NCI-H460 (cell line): ENCODE data around the gene KDM5C. TPM values are rescaled to one million over a fixed set of nuclear protein-coding genes. Genes with fewer than 3 reads are reported as not detected.
"Not testable (repeated sequence)": the region's sequence is repeated elsewhere in the genome, so short reads cannot be mapped to it uniquely, and the experiment has no call there.

ENCODE experiments used
- DNase-seq: peaks from one replicate; pipeline ENCODE4 v3.0.0-alpha.2; 2016; ENCODE audit warnings: low read depth; ENCODE audit errors: extremely low read depth
- small RNA-seq, 2 experiments: library from RNA; depleted of rRNA; stranded (forward); fragments of <200 nt; gene quantifications; one replicate each; pipeline ENCODE3, GENCODE V24; 2014
- total RNA-seq: library from RNA; depleted of rRNA; stranded (reverse); fragments of >200 nt; shearing (Covaris generic); gene quantifications from 2 replicates; pipeline ENCODE4 v1.2.3, GENCODE V29; 2014; rRNA removed

Gene KDM5C
- total RNA-seq, 1 experiment from 2014 or later = 65.5 TPM

GRCh38 chrX:53196678-53197077 lies 28.3 kb downstream of the KDM5C start:
- no peak for DNase-seq

GRCh38 chrX:53195401-53195800 lies 29.6 kb downstream of the KDM5C start:
- no peak for DNase-seq

- no peak for DNase-seq
Measured at GRCh38 chrX:53194308-53194707, 30.7 kb downstream of the KDM5C start.

GRCh38 chrX:53193093-53193492 lies 31.9 kb downstream of the KDM5C start:
- no peak for DNase-seq

GRCh38 chrX:53190363-53190960 lies 34.5 kb downstream of the KDM5C start:
- DNase-seq = no peak

GRCh38 chrX:53188763-53189162 lies 36.2 kb downstream of the KDM5C start:
- no peak for DNase-seq

- no peak for DNase-seq
Measured at GRCh38 chrX:53186351-53186750, 38.7 kb downstream of the KDM5C start.

- DNase-seq = no peak
Measured at GRCh38 chrX:53184836-53185235, 40.2 kb downstream of the KDM5C start.

- DNase-seq = no peak
Measured at GRCh38 chrX:53171356-53171755, 53.7 kb downstream of the KDM5C start.

GRCh38 chrX:53166103-53166502 lies 58.9 kb downstream of the KDM5C start:
- no peak for DNase-seq

- DNase-seq = not testable (repeated sequence)
Measured at GRCh38 chrX:53164566-53164965, 60.4 kb downstream of the KDM5C start.

- DNase-seq = no peak
Measured at GRCh38 chrX:53163436-53163835, 61.6 kb downstream of the KDM5C start.

GRCh38 chrX:53160297-53160983 lies 64.6 kb downstream of the KDM5C start:
- no peak for DNase-seq

GRCh38 chrX:53159184-53159583 lies 65.8 kb downstream of the KDM5C start:
- DNase-seq = no peak

GRCh38 chrX:53156207-53156596 lies 68.8 kb downstream of the KDM5C start:
- DNase-seq = no peak

GRCh38 chrX:53155512-53156206 lies 69.3 kb downstream of the KDM5C start:
- DNase-seq = no peak

- no peak for DNase-seq
Measured at GRCh38 chrX:53153581-53153980, 71.4 kb downstream of the KDM5C start.

Small RNA genes within 50 kb of the gene (small RNA-seq; reads per million reads assigned to genes)
- gene AL139396.1 = 0 reads per million in 2 experiments
- 0 to 0.06 reads per million in 2 experiments for gene MIR6894
- gene MIR6895 = 0 to 0.06 reads per million in 2 experiments

Other genes starting within 250 kb of the KDM5C start
- 0.46 and 1.2 TPM in 2 replicates for gene GPR173, start 176.4 kb downstream of the KDM5C start, total RNA-seq
- gene TSPYL2, start 142.8 kb downstream of the KDM5C start, total RNA-seq = 9.9 and 10.4 TPM in 2 replicates
- 6.4 and 8.0 TPM in 2 replicates for gene KANTR, start 131.1 kb downstream of the KDM5C start, total RNA-seq
- gene IQSEC2, start 56.4 kb upstream of the KDM5C start, total RNA-seq = 15.6 and 18.9 TPM in 2 replicates
- gene SMC1A, start 197.4 kb upstream of the KDM5C start, total RNA-seq = 46.4 and 47.8 TPM in 2 replicates
- gene RIBC1, start 197.7 kb upstream of the KDM5C start, total RNA-seq = 1.2 and 1.5 TPM in 2 replicates
- gene HSD17B10, start 209.2 kb upstream of the KDM5C start, total RNA-seq = 151 and 173 TPM in 2 replicates